A549 (cell line): ENCODE measurements around the gene BTBD2. TPM values are rescaled to one million over a fixed set of nuclear protein-coding genes. Genes with fewer than 3 reads are reported as not detected.

ENCODE experiments used
- ATAC-seq, 2 experiments: fragments of 200-7000 bp in 1 of 2; fragments of >200 bp in 1 of 2; cut with Nextera tagmentation in 1 of 2; cut with Tn5 transposase in 1 of 2; 3 replicates each; pipeline versions ENCODE4 v1.8.0 to v1.9.1; 2018 to 2020; ENCODE audit warnings: mild to moderate bottlenecking in 1 of 2, moderate library complexity in 1 of 2
- CTCF ChIA-PET: fragments of 300-600 bp; sonication (Branson Sonifier 250); formaldehyde crosslinking; extraction: SDS; loops from one replicate; lab custom pipeline; 2021; ENCODE audit warnings: antibody characterized with exemption, inconsistent platforms; lab: Yijun Ruan, JAX
- POLR2A ChIA-PET: fragments of 350-600 bp; formaldehyde crosslinking; extraction: SDS; loops from one replicate; lab custom pipeline; 2021; ENCODE audit warnings: antibody characterized with exemption, inconsistent platforms; lab: Yijun Ruan, JAX
- DNase-seq, 2 experiments: peaks; one replicate each; pipeline versions ENCODE4 v3.0.0 to v3.0.0-alpha.2; 2011 to 2016; ENCODE audit warnings: low read depth in 1 of 2, low spot score in 1 of 2
- FAIRE-seq: peaks from 2 replicates; lab custom pipeline; 2011; peaks lifted over from hg19 to GRCh38; lab: Jason Lieb, UNC
- H3K27ac ChIP-seq, 2 experiments: fragments of >200 bp; sonication (Bioruptor Twin); formaldehyde crosslinking; 3 replicates each; pipeline ENCODE4 v1.5.1; 2016 to 2017
- H3K4me1 ChIP-seq: fragments of >200 bp; sonication (Bioruptor Twin); formaldehyde crosslinking; 3 replicates; pipeline ENCODE4 v1.6.1; 2016
- H3K4me2 ChIP-seq: fragments of >200 bp; sonication (Bioruptor Twin); formaldehyde crosslinking; 3 replicates; pipeline ENCODE4 v1.6.1; 2016
- H3K4me3 ChIP-seq: fragments of >200 bp; sonication (Bioruptor Twin); formaldehyde crosslinking; 3 replicates; pipeline ENCODE4 v1.5.1; 2016
- H3K9me3 ChIP-seq: fragments of >200 bp; sonication (Bioruptor Twin); formaldehyde crosslinking; 3 replicates; pipeline ENCODE4 v1.6.1; 2016
- BCL3 ChIP-seq: fragments of >200 bp; sonication (Bioruptor Twin); formaldehyde crosslinking; IDR thresholded peaks from 3 replicates; pipeline ENCODE4 v1.6.1; 2016
- BHLHE40 ChIP-seq: IDR thresholded peaks from 2 replicates; pipeline ENCODE4 v1.6.1; 2012; ENCODE audit warnings: low read depth, low read length, inconsistent platforms
- CEBPB ChIP-seq, 2 experiments: fragments of >200 bp in 1 of 2; sonication (Bioruptor Twin) in 1 of 2; formaldehyde crosslinking in 1 of 2; IDR thresholded peaks; 2 replicates each; pipeline ENCODE4 v1.6.1; 2012 to 2016
- CHD4 ChIP-seq: fragments of 200-600 bp; sonication (generic); IDR thresholded peaks from 2 replicates; pipeline ENCODE4 v1.6.1; 2016; ENCODE audit warnings: antibody characterized with exemption, mild to moderate bottlenecking, borderline replicate concordance
- CTCF ChIP-seq: fragments of >200 bp; sonication (Bioruptor Twin); formaldehyde crosslinking; IDR thresholded peaks from 3 replicates; pipeline ENCODE4 v1.5.1; 2016
- EHMT2 ChIP-seq: fragments of 200-600 bp; sonication (generic); IDR thresholded peaks from 2 replicates; pipeline ENCODE4 v1.6.1; 2016; ENCODE audit warnings: antibody characterized with exemption, low read depth, mild to moderate bottlenecking, moderate library complexity
- ESRRA ChIP-seq: fragments of 150-350 bp; IDR thresholded peaks from 2 replicates; pipeline ENCODE4 v1.6.1; 2014; ENCODE audit warnings: mild to moderate bottlenecking, low read length, borderline replicate concordance
- FOXS1 ChIP-seq: fragments of 250-450 bp; sonication (Bioruptor Pico); IDR thresholded peaks from 2 replicates; pipeline ENCODE4 v1.5.0; 2020; ENCODE audit warnings: mild to moderate bottlenecking, moderate library complexity
- GATA3 ChIP-seq: IDR thresholded peaks from 2 replicates; pipeline ENCODE4 v1.6.1; 2012; ENCODE audit warnings: borderline replicate concordance
- HEYL ChIP-seq: fragments of 250-450 bp; sonication (Bioruptor Pico); IDR thresholded peaks from 2 replicates; pipeline ENCODE4 v1.8.0; 2021; ENCODE audit warnings: mild to moderate bottlenecking, moderate library complexity
- HOXB13 ChIP-seq: fragments of 250-450 bp; sonication (Bioruptor Pico); IDR thresholded peaks from 2 replicates; pipeline ENCODE4 v1.5.0; 2020; ENCODE audit warnings: low read depth, mild to moderate bottlenecking, moderate library complexity
- KDM1A ChIP-seq: fragments of 200-600 bp; sonication (generic); IDR thresholded peaks from 2 replicates; pipeline ENCODE4 v1.6.1; 2016; ENCODE audit warnings: low read depth, mild to moderate bottlenecking
- KDM5A ChIP-seq: fragments of 200-600 bp; sonication (generic); IDR thresholded peaks from 2 replicates; pipeline ENCODE4 v1.6.1; 2016; ENCODE audit warnings: antibody characterized with exemption, mild to moderate bottlenecking
- MAFK ChIP-seq: fragments of 450-650 bp; IDR thresholded peaks from 2 replicates; pipeline ENCODE4 v1.6.1; 2014; ENCODE audit not compliant: partially characterized antibody
- POLR2A ChIP-seq: IDR thresholded peaks from 2 replicates; pipeline ENCODE4 v1.6.1; 2012; ENCODE audit warnings: mild to moderate bottlenecking, low read length
- RAD21 ChIP-seq, 2 experiments: fragments of >200 bp in 1 of 2; sonication (Bioruptor Twin) in 1 of 2; formaldehyde crosslinking in 1 of 2; IDR thresholded peaks in 1 of 2; conservative IDR thresholded peaks in 1 of 2; 2 replicates in 1 of 2; 3 replicates in 1 of 2; pipeline ENCODE4 v1.6.1; 2012 to 2018; ENCODE audit warnings: inconsistent platforms in 1 of 2
- RARB ChIP-seq: fragments of 250-450 bp; sonication (Bioruptor Pico); IDR thresholded peaks from 2 replicates; pipeline ENCODE4 v1.8.0; 2021; ENCODE audit warnings: mild to moderate bottlenecking, moderate library complexity
- RFX5 ChIP-seq: fragments of 450-650 bp; IDR thresholded peaks from 2 replicates; pipeline ENCODE4 v1.7.1; 2014; ENCODE audit warnings: antibody characterized with exemption, mild to moderate bottlenecking, moderate library complexity
- SMC3 ChIP-seq: fragments of >200 bp; sonication (Bioruptor Twin); formaldehyde crosslinking; IDR thresholded peaks from 3 replicates; pipeline ENCODE4 v1.6.1; 2018; ENCODE audit warnings: inconsistent platforms
- TP53 ChIP-seq: fragments of 250-450 bp; sonication (Bioruptor Pico); IDR thresholded peaks from 2 replicates; pipeline ENCODE4 v1.5.0; 2021; ENCODE audit warnings: mild to moderate bottlenecking, moderate library complexity
- ZC3H11A ChIP-seq: fragments of 450-650 bp; IDR thresholded peaks from 2 replicates; pipeline ENCODE4 v1.6.1; 2014; ENCODE audit warnings: antibody characterized with exemption, mild to moderate bottlenecking
- WGBS: methylation state at CpG from one replicate; pipeline ENCODE4 v1.1.6; 2017; ENCODE audit errors: missing lambda C conversion rate; 5-methylcytosine and 5-hydroxymethylcytosine counted together
- polyA plus RNA-seq, 4 experiments: library from polyadenylated mRNA; depleted of rRNA in 3 of 4; stranded (reverse); fragments of >200 nt; fragmentation: RNase III in 1 of 4; extraction: RNeasy Plus Mini Kit Qiagen cat#74134 plus additional on column Dnase treatment in 1 of 4; gene quantifications; 2 replicates in 3 of 4; 3 replicates in 1 of 4; pipeline ENCODE4 v1.2.3, GENCODE V29; 2011 to 2017

Gene BTBD2
- polyA plus RNA-seq, 2 of the 4 experiments (the other 2 are of a cell fraction): 16.3 to 29.6 TPM

- no peak for DNase-seq
Observed at GRCh38 chr19:1970003-1970805, 45.3 kb downstream of the BTBD2 start.

GRCh38 chr19:1969176-1970002 is 46.1 kb downstream of the BTBD2 start:
- Histone ChIP-seq H3K4me1 (no peaks in the 10 kb centered on the region), H3K27ac (no peak overlapping the region), H3K4me3 (no peak overlapping the region), H3K9me3 (no peaks in the 10 kb centered on the region), H3K4me2 (no peak overlapping the region)
- POLR2A ChIA-PET: no interaction called here
- no peak for ATAC-seq
- DNase-seq: no peak
- 87% methylated on average over 23 of the region's 49 CpGs for WGBS
- TF ChIP-seq MAFK: no peak
- TF ChIP-seq ZC3H11A: no peak
- TF ChIP-seq HOXB13 (CRISPR knock-in tag): no peak
- no peak for TF ChIP-seq RAD21 (conservative IDR thresholded peaks at IDR 0.05 in 1 of 2, IDR thresholded peaks at IDR 0.05 in 1 of 2)
- no peak for TF ChIP-seq ESRRA
- CTCF ChIA-PET: interaction anchor here (0.7 to 1.9 kb wide), 7 partner anchors 14 to 101 kb away, joined by 3 to 4 read pairs (median 3); no protein-coding TSS in a partner anchor
- no peak for FAIRE-seq

More at GRCh38 chr19:1970003-1970805, 45.3 kb downstream of the BTBD2 start:
- Histone ChIP-seq H3K4me2 (no peak overlapping the region), H3K4me1 (no peaks in the 10 kb centered on the region), H3K9me3 (no peaks in the 10 kb centered on the region)
- no peak for TF ChIP-seq GATA3
- no peak for TF ChIP-seq FOXS1 (CRISPR knock-in tag)
- no peak for TF ChIP-seq KDM1A
- no peak for TF ChIP-seq TP53 (CRISPR knock-in tag)
- TF ChIP-seq CTCF: no peak
- no peak for TF ChIP-seq MAFK
- no peak for TF ChIP-seq HOXB13 (CRISPR knock-in tag)
- no peak for TF ChIP-seq BCL3
- no peak for TF ChIP-seq RFX5
- TF ChIP-seq BHLHE40: no peak
- TF ChIP-seq, all 56 proteins: peak for 0
- POLR2A ChIA-PET: no interaction called here
- WGBS: 95% methylated on average over 23 of the region's 38 CpGs
- ATAC-seq (no peak), FAIRE-seq (no peak)
- Histone ChIP-seq H3K4me3 (no peak overlapping the region), H3K27ac (no peak overlapping the region)
- CTCF ChIA-PET: interaction anchor here (0.7 to 1.9 kb wide), 5 partner anchors 14 to 100 kb away, joined by 3 to 4 read pairs (median 3); no protein-coding TSS in a partner anchor

- POLR2A ChIA-PET: no interaction called here
- ATAC-seq (no peak; a peak in 2 of 6 replicates), FAIRE-seq (no peak), DNase-seq (no peak)
- Histone ChIP-seq H3K9me3 (no peaks in the 10 kb centered on the region), H3K4me2 (no peak overlapping the region), H3K4me1 (no peaks in the 10 kb centered on the region), H3K4me3 (no peak overlapping the region), H3K27ac (no peak overlapping the region)
- 91% methylated on average over 17 of the region's 34 CpGs for WGBS
- CTCF ChIA-PET: interaction anchor here (1.0 to 1.9 kb wide), 4 partner anchors 22 to 66 kb away, joined by 3 to 4 read pairs (median 3); no protein-coding TSS in a partner anchor
- TF ChIP-seq ESRRA (no peak), HEYL (CRISPR knock-in tag) (no peak), CEBPB (IDR thresholded peaks at IDR 0.05) (no peak), EHMT2 (no peak), RARB (no peak), POLR2A (no peak), CHD4 (no peak), KDM5A (no peak), SMC3 (no peak)
Observed at GRCh38 chr19:1968279-1969175, 47.0 kb downstream of the BTBD2 start.
